ENCODE data around the gene PCGF3.
"Not testable (repeated sequence)": the region's sequence is repeated elsewhere in the genome, so short reads cannot be mapped to it uniquely, and the experiment has no call there.

PCGF3 gene

GRCh38 chr4:725391-726234 is 20.0 kb downstream of the PCGF3 start:
- DNase-seq: no peak

- DNase-seq: no peak
These were observed 20.7 kb downstream of the PCGF3 start for GRCh38 chr4:726235-726787.

GRCh38 chr4:726838-727237 is 21.2 kb downstream of the PCGF3 start:
- no peak for DNase-seq

GRCh38 chr4:727576-727975 is 21.9 kb downstream of the PCGF3 start:
- no peak for DNase-seq

- DNase-seq: no peak
These were observed 24.0 kb downstream of the PCGF3 start for GRCh38 chr4:729336-730315.

GRCh38 chr4:730511-730910 is 24.9 kb downstream of the PCGF3 start:
- no peak for DNase-seq

GRCh38 chr4:730946-731904 is 25.6 kb downstream of the PCGF3 start:
- DNase-seq: not testable (repeated sequence)

GRCh38 chr4:731954-732353 is 26.3 kb downstream of the PCGF3 start:
- DNase-seq: not testable (repeated sequence)

- no peak for DNase-seq
These were observed 26.9 kb downstream of the PCGF3 start for GRCh38 chr4:732486-732885.

GRCh38 chr4:732911-733630 is 27.4 kb downstream of the PCGF3 start:
- DNase-seq: no peak

GRCh38 chr4:733631-733980 is 28.0 kb downstream of the PCGF3 start:
- no peak for DNase-seq

GRCh38 chr4:734075-734474 is 28.4 kb downstream of the PCGF3 start:
- DNase-seq: no peak

GRCh38 chr4:734951-735350 is 29.3 kb downstream of the PCGF3 start:
- DNase-seq: no peak

- DNase-seq: no peak
These were observed 30.0 kb downstream of the PCGF3 start for GRCh38 chr4:735583-735982.

GRCh38 chr4:736561-736960 is 30.9 kb downstream of the PCGF3 start:
- DNase-seq: not testable (repeated sequence)

GRCh38 chr4:738781-739280 is 33.2 kb downstream of the PCGF3 start:
- DNase-seq: no peak

GRCh38 chr4:739569-739968 is 33.9 kb downstream of the PCGF3 start:
- no peak for DNase-seq

- no peak for DNase-seq
These were observed 34.4 kb downstream of the PCGF3 start for GRCh38 chr4:740011-740410.

- DNase-seq: no peak
These were observed 35.1 kb downstream of the PCGF3 start for GRCh38 chr4:740656-741282.

- no peak for DNase-seq
These were observed 36.6 kb downstream of the PCGF3 start for GRCh38 chr4:742096-742741.
